ENCODE data around the gene CDA.

- TF ChIP-seq CTCF (IDR thresholded peaks at IDR 0.05) (no peak), MAX (IDR thresholded peaks at IDR 0.05; ENCODE audit: low read depth) (no peak), REST (IDR thresholded peaks at IDR 0.05; ENCODE audit: low read depth, low read length) (no peak), MXI1 (IDR thresholded peaks at IDR 0.05; ENCODE audit: low read depth, low read length) (no peak), USF1 (IDR thresholded peaks at IDR 0.05; ENCODE audit: borderline replicate concordance, low read depth) (no peak), RAD21 (IDR thresholded peaks at IDR 0.05; ENCODE audit: low read length) (no peak), NFIC (IDR thresholded peaks at IDR 0.05; ENCODE audit: borderline replicate concordance) (no peak), SMC3 (IDR thresholded peaks at IDR 0.05; ENCODE audit: low read depth, low read length) (no peak)
Measured at GRCh38 chr1:20648438-20648837, 59.5 kb downstream of the CDA start.
